22Rv1 (cell line): ENCODE measurements around the gene MX1.

Experiments used
- H3K27ac ChIP-seq: fragments of 450-650 bp; 2 replicates; pipeline ENCODE4 v1.5.1; 2017
- CTCF ChIP-seq: fragments of 450-650 bp; IDR thresholded peaks from 2 replicates; pipeline ENCODE4 v1.5.1; 2017; ENCODE audit warnings: mild to moderate bottlenecking
- ZFX ChIP-seq: fragments of 450-650 bp; IDR thresholded peaks from 2 replicates; pipeline ENCODE4 v1.6.1; 2017; ENCODE audit warnings: antibody characterized with exemption, borderline replicate concordance

MX1 gene

GRCh38 chr21:41428847-41429246, 2.8 kb downstream of the MX1 start:
- no peak for TF ChIP-seq CTCF
- no peak for TF ChIP-seq ZFX
- H3K27ac ChIP-seq = no peak overlapping the region

DNA sequence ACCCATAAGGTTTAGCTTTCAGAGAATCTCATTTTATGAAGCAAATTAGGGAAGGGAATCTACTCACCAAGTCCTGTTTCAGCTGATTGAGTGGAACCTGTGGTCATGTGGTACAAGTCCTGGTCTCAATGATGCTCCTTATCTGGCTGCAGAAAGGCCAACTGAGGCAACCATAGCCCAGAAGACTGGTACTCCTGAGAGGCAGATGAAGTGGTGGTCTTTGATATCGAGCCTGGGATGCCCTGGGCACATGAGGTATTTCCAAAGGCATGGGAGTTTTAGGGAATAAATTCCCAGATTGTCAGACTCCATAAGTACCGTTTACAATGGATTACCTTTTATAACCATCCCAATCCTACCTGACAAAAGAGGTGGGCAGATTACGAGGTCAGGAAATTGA, 3.3 kb downstream of the MX1 start:
- TF ChIP-seq CTCF (no peak), ZFX (no peak)
- H3K27ac ChIP-seq = no peak overlapping the region

GRCh38 chr21:41429925-41430491, 4.0 kb downstream of the MX1 start:
- H3K27ac ChIP-seq = no peak overlapping the region
- no peak for TF ChIP-seq CTCF
- TF ChIP-seq ZFX = no peak

DNA sequence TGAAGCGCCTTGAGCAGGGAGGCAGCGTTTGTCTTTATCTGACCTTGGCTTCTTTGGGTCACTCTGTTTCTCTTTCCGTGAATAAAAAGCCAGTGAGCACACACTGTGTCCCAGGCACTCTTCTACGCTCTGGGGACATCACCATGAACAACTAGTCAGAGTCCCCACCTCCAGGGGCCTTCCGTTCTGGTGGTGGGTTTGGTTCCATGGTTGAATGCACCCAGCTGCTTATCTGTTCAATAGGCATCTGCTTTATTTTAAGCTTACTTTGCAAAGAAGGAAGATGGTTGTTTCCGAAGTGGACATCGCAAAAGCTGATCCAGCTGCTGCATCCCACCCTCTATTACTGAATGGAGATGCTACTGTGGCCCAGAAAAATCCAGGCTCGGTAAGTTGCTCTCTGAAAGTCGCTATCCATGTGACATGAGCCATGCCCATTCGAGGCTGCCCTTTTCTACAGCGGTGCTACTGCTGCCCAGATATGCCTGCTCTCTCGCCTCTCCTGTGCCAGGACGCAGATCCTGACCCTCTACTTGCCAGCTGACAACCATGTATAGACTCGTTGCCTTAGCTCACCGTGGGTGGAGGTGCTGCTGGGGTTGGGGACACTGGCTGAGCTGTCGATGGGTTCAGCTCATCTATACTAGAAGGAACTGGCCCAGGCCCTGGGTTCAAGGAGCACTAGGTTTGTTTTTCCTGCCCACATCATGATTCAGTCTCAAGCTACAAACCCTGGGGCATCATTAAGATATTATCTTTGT, 5.9 kb downstream of the MX1 start:
- TF ChIP-seq CTCF (no peak), ZFX (no peak)
- no peak overlapping the region for H3K27ac ChIP-seq

- H3K27ac ChIP-seq = no peak overlapping the region
- TF ChIP-seq CTCF = no peak
- TF ChIP-seq ZFX = no peak
These were observed 6.8 kb downstream of the MX1 start for GRCh38 chr21:41432562-41433460.

DNA sequence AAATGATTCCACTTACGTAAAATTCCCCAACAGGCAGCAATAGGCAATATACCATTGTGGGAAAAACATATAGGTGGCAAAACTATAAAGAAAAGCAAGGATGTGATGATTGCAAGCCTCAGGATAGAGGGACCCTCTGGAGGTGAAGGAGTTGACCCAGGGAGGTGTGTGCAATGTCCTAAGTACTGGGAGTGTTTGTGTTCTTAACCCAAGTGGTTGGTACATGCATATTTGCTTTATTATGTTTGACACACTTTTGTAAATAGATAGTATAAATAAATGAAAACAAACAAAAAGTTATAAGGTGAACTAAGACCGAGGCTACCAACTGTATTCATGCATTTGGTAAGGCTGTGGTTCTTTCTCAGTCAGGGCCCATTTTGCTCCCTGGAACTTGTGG, 7.5 kb downstream of the MX1 start:
- no peak overlapping the region for H3K27ac ChIP-seq
- no peak for TF ChIP-seq ZFX
- TF ChIP-seq CTCF = no peak
